ENCODE data around the gene ROR2.

- no peak for TF ChIP-seq CTCF (IDR thresholded peaks at IDR 0.05)
- no peak for TF ChIP-seq POLR2A (IDR thresholded peaks at IDR 0.05)
Observed at GRCh38 chr9:91942201-91942600, 7.8 kb downstream of the ROR2 start.
